IMR-90 (cell line): ENCODE data around the gene SLC23A2. TPM values are rescaled to one million over a fixed set of nuclear protein-coding genes. Genes with fewer than 3 reads are reported as not detected.
A peak's percentile ranks its signal among the peaks of the same experiment; 100 is the strongest.

Experiments used
- ATAC-seq: fragments of 200-7000 bp; cut with Tn5 transposase; 2 replicates; pipeline ENCODE4 v1.9.1; 2020; ENCODE audit warnings: low read depth, mild to moderate bottlenecking, moderate library complexity
- BruUV-seq: library from RNA; stranded (reverse); fragments of 400-500 nt; replicated peaks from 2 replicates; lab custom pipeline; 2021; lab: Mats Ljungman, UMichigan
- CTCF ChIA-PET: fragments of 300-600 bp; formaldehyde crosslinking; extraction: SDS; loops from one replicate; lab custom pipeline; 2021; ENCODE audit warnings: antibody characterized with exemption; lab: Yijun Ruan, JAX
- POLR2A ChIA-PET: fragments of 300-600 bp; sonication (Branson Sonifier 250); formaldehyde crosslinking; loops from one replicate; lab custom pipeline; 2022; ENCODE audit warnings: antibody characterized with exemption; ENCODE audit not compliant: unreplicated experiment; lab: Charles Lee
- DNase-seq: peaks from one replicate; pipeline ENCODE4 v3.0.0; 2013
- H2AFZ ChIP-seq: replicated peaks from 2 replicates; pipeline ENCODE3; 2013; ENCODE audit warnings: low read length, mild to moderate bottlenecking; ENCODE audit not compliant: poor library complexity
- H2AK5ac ChIP-seq: 2 replicates; pipeline ENCODE4 v1.6.1; 2013; ENCODE audit warnings: low read depth, low read length, inconsistent platforms
- H2AK9ac ChIP-seq: replicated peaks from 2 replicates; pipeline ENCODE3; 2013; ENCODE audit warnings: mild to moderate bottlenecking, low read depth, low read length, moderate library complexity; ENCODE audit not compliant: poor library complexity
- H2BK120ac ChIP-seq: 2 replicates; pipeline ENCODE4 v1.6.1; 2013; ENCODE audit warnings: low read depth, low read length, inconsistent platforms
- H2BK15ac ChIP-seq: 3 replicates; pipeline ENCODE4 v1.6.1; 2013; ENCODE audit warnings: low read depth, low read length, inconsistent platforms
- H2BK20ac ChIP-seq: 2 replicates; pipeline ENCODE4 v1.6.1; 2013; ENCODE audit warnings: low read depth, mild to moderate bottlenecking, inconsistent platforms, low read length, moderate library complexity
- H2BK5ac ChIP-seq: 2 replicates; pipeline ENCODE4 v1.6.1; 2013; ENCODE audit warnings: mild to moderate bottlenecking, low read depth, low read length, inconsistent platforms; ENCODE audit not compliant: poor library complexity, severe bottlenecking
- H3K14ac ChIP-seq: replicated peaks from 2 replicates; pipeline ENCODE4 v1.6.1; 2013; ENCODE audit warnings: low read depth, low read length, inconsistent platforms
- H3K18ac ChIP-seq: 2 replicates; pipeline ENCODE4 v1.6.1; 2013; ENCODE audit warnings: low read depth, low read length, control low read depth
- H3K23ac ChIP-seq: 2 replicates; pipeline ENCODE4 v1.6.1; 2013; ENCODE audit warnings: low read depth, low read length, inconsistent platforms
- H3K27ac ChIP-seq: 2 replicates; pipeline ENCODE4 v1.5.1; 2013; ENCODE audit warnings: mild to moderate bottlenecking, control low read depth, low read length; ENCODE audit not compliant: insufficient read depth
- H3K27me3 ChIP-seq: 2 replicates; pipeline ENCODE4 v1.6.1; 2013; ENCODE audit warnings: low read length; ENCODE audit not compliant: control insufficient read depth, insufficient read depth
- H3K36me3 ChIP-seq: 2 replicates; pipeline ENCODE4 v1.6.1; 2013; ENCODE audit warnings: low read length, mixed read lengths; ENCODE audit not compliant: control insufficient read depth, insufficient read depth
- H3K4ac ChIP-seq: 2 replicates; pipeline ENCODE4 v1.6.1; 2013; ENCODE audit warnings: low read depth, low read length, inconsistent platforms
- H3K4me1 ChIP-seq: 2 replicates; pipeline ENCODE4 v1.6.1; 2013; ENCODE audit warnings: low read length, mixed read lengths; ENCODE audit not compliant: control insufficient read depth, insufficient read depth
- H3K4me2 ChIP-seq: 2 replicates; pipeline ENCODE4 v1.6.1; 2013; ENCODE audit warnings: low read depth, mild to moderate bottlenecking, control low read depth, low read length, moderate library complexity
- H3K4me3 ChIP-seq: 2 replicates; pipeline ENCODE4 v1.5.1; 2013; ENCODE audit warnings: low read depth, mild to moderate bottlenecking, control low read depth, low read length, moderate library complexity; ENCODE audit not compliant: insufficient read depth
- H3K56ac ChIP-seq: 2 replicates; pipeline ENCODE4 v1.6.1; 2013; ENCODE audit warnings: low read length, inconsistent platforms; ENCODE audit not compliant: insufficient read depth; ENCODE audit errors: extremely low read depth
- H3K79me1 ChIP-seq, 2 experiments: 2 replicates each; pipeline ENCODE4 v1.6.1; 2013; ENCODE audit warnings: low read length in 2 of 2, inconsistent platforms in 1 of 2, low read depth in 1 of 2
- H3K9ac ChIP-seq: 2 replicates; pipeline ENCODE4 v1.6.1; 2013; ENCODE audit warnings: low read depth, low read length, control low read depth
- H3K9me1 ChIP-seq: 2 replicates; pipeline ENCODE4 v1.6.1; 2013; ENCODE audit warnings: low read length, inconsistent platforms; ENCODE audit not compliant: insufficient read depth
- H3K9me3 ChIP-seq: 2 replicates; pipeline ENCODE4 v1.6.1; 2013; ENCODE audit warnings: low read length; ENCODE audit not compliant: control insufficient read depth, insufficient read depth
- H4K20me1 ChIP-seq: 2 replicates; pipeline ENCODE4 v1.6.1; 2013; ENCODE audit warnings: low read length, inconsistent platforms; ENCODE audit not compliant: insufficient read depth
- H4K5ac ChIP-seq: 2 replicates; pipeline ENCODE4 v1.6.1; 2013; ENCODE audit warnings: mild to moderate bottlenecking, low read depth, low read length, control low read depth
- H4K8ac ChIP-seq, 2 experiments: 2 replicates each; pipeline ENCODE4 v1.6.1; 2013; ENCODE audit warnings: low read depth in 2 of 2, low read length in 2 of 2, control low read depth in 1 of 2, inconsistent platforms in 1 of 2
- H4K91ac ChIP-seq: 2 replicates; pipeline ENCODE4 v1.6.1; 2013; ENCODE audit warnings: low read depth, low read length, inconsistent platforms; ENCODE audit not compliant: insufficient read depth
- BHLHE40 ChIP-seq: fragments of 150-350 bp; IDR thresholded peaks from 2 replicates; pipeline ENCODE4 v1.6.1; 2016; ENCODE audit warnings: mild to moderate bottlenecking, low read depth, low read length
- CHD1 ChIP-seq: IDR thresholded peaks from 2 replicates; pipeline ENCODE4 v1.6.1; 2012; ENCODE audit warnings: low read depth, low read length, improper control_type of control experiment
- CTCF ChIP-seq: conservative IDR thresholded peaks from 2 replicates; pipeline ENCODE4 v1.5.1; 2012; ENCODE audit warnings: mild to moderate bottlenecking, low read depth, low read length, improper control_type of control experiment
- ELK1 ChIP-seq: fragments of 150-350 bp; IDR thresholded peaks from 2 replicates; pipeline ENCODE4 v1.6.1; 2016; ENCODE audit warnings: low read depth, mild to moderate bottlenecking, low read length, moderate library complexity, borderline replicate concordance
- FOS ChIP-seq: fragments of 150-350 bp; IDR thresholded peaks from 2 replicates; pipeline ENCODE4 v1.6.1; 2016; ENCODE audit warnings: low read depth, low read length
- MAZ ChIP-seq: IDR thresholded peaks from 2 replicates; pipeline ENCODE4 v1.6.1; 2012; ENCODE audit warnings: low read depth, mild to moderate bottlenecking, low read length, improper control_type of control experiment, moderate library complexity, borderline replicate concordance
- MXI1 ChIP-seq: IDR thresholded peaks from 2 replicates; pipeline ENCODE4 v1.6.1; 2012; ENCODE audit warnings: low read depth, mild to moderate bottlenecking, low read length, moderate library complexity, borderline replicate concordance
- RFX5 ChIP-seq: IDR thresholded peaks from 2 replicates; pipeline ENCODE4 v1.8.0; 2012; ENCODE audit warnings: low read depth, mild to moderate bottlenecking, low read length, moderate library complexity
- USF2 ChIP-seq: fragments of 150-350 bp; IDR thresholded peaks from 2 replicates; pipeline ENCODE4 v1.6.1; 2017; ENCODE audit warnings: mild to moderate bottlenecking, antibody characterized with exemption, low read length, low read depth
- WGBS, 2 experiments: methylation state at CpG; one replicate each; pipeline versions ENCODE4 v1.1.5 to v1.1.7; 2013; ENCODE audit warnings: missing lambda C conversion rate in 2 of 2; ENCODE audit not compliant: insufficient read length in 1 of 2; ENCODE audit errors: extremely low coverage in 2 of 2; 5-methylcytosine and 5-hydroxymethylcytosine counted together
- dilution Hi-C: fragments of 300-500 bp; cut with HindIII; formaldehyde crosslinking; loops from one replicate; pipeline ENCODE4 v1.14.3; 2018; ENCODE audit warnings: low sequenced_read_pairs; ENCODE audit not compliant: unreplicated experiment
- in situ Hi-C: fragments of 300-500 bp; cut with MboI; formaldehyde crosslinking; loops from 3 replicates; pipeline ENCODE4 v1.14.3; 2019; ENCODE audit warnings: low sequenced_read_pairs, inconsistent platforms, mixed read lengths
- intact Hi-C: fragments of 100-400 bp; cut with micrococcal nuclease; formaldehyde crosslinking; loops from 2 replicates; pipeline ENCODE4 v1.10.0; 2022
- polyA plus RNA-seq, 3 experiments: library from polyadenylated mRNA; depleted of rRNA; stranded (reverse); fragments of >200 nt; gene quantifications; 2 replicates each; pipeline ENCODE4 v1.2.3, GENCODE V29; 2012; ENCODE audit warnings: low replicate concordance in 1 of 3
- total RNA-seq: library from RNA; depleted of rRNA; stranded (reverse); fragments of >200 nt; gene quantifications from 2 replicates; pipeline ENCODE4 v1.2.3, GENCODE V29; 2012

SLC23A2 gene
- total and polyA plus RNA-seq, 2 of the 4 experiments (the other 2 are of a cell fraction): 10.2 to 14.4 TPM

- H2AK5ac ChIP-seq: peak overlapping the region; percentile 16; the same call in 1 of the 2 replicates
- H3K27me3 ChIP-seq: no peaks in the 10 kb centered on the region
- peaks cover 6% of the 10 kb centered on the region for H3K9me1 ChIP-seq
- peaks cover 7% of the 10 kb centered on the region; the same call in 1 of the 2 replicates for H3K36me3 ChIP-seq
- no peak overlapping the region for H2AK9ac ChIP-seq
- no peak overlapping the region for H3K18ac ChIP-seq
- ChIA-PET CTCF (interaction anchor here (0.5 kb wide), 1 partner anchor 226 kb away, joined by 3 read pairs; no protein-coding TSS in a partner anchor), POLR2A (no interaction called here)
- H2BK120ac ChIP-seq: no peak overlapping the region
- WGBS, 2 experiments: 97% methylated on average over 5 of the region's 22 CpGs; no CpG with 5 or more reads in 1 of the 2 experiments
- H4K20me1 ChIP-seq: no peaks in the 10 kb centered on the region
- H4K91ac ChIP-seq: no peak overlapping the region
- no peak overlapping the region for H3K9ac ChIP-seq
- in situ Hi-C loops: no loop called here
- no peak overlapping the region for H4K5ac ChIP-seq
- no peak overlapping the region for H3K27ac ChIP-seq
- no peaks in the 10 kb centered on the region for H3K9me3 ChIP-seq
- no TSS peak for BruUV-seq
- 0 out of 2 replicates have a peak overlapping the region, but pooled peaks have one; percentile 48 for H3K14ac ChIP-seq
- no peak overlapping the region for H2BK20ac ChIP-seq
- no peak overlapping the region for H2BK15ac ChIP-seq
- TF ChIP-seq MXI1 (no peak), FOS (no peak), CHD1 (no peak), BHLHE40 (no peak), USF2 (no peak), ELK1 (no peak), CTCF (no peak), RFX5 (no peak), MAZ (no peak)
- H3K4me1 ChIP-seq: peaks cover 6% of the 10 kb centered on the region; the same call in 1 of the 2 replicates
- dilution Hi-C loops: no loop called here
- no peak overlapping the region for H2BK5ac ChIP-seq
- no peak overlapping the region for H3K23ac ChIP-seq
- intact Hi-C loops: no loop called here
- no peak overlapping the region for H3K56ac ChIP-seq
- H4K8ac ChIP-seq: 0 out of 4 replicates have a peak overlapping the region, but pooled peaks of 1 of the 2 experiments have one; percentile 51
- ATAC-seq (no peak), DNase-seq (no peak)
- peaks cover 0 to 11% of the 10 kb centered on the region in 2 experiments; a peak in 1 of 4 replicates for H3K79me1 ChIP-seq
- H3K4me3 ChIP-seq: no peak overlapping the region
- peak overlapping the region; percentile 0; the same call in 1 of the 2 replicates for H3K4ac ChIP-seq
- H3K4me2 ChIP-seq: no peak overlapping the region
- H2AFZ ChIP-seq: no peak overlapping the region
These were observed 188.0 kb downstream of the SLC23A2 start for GRCh38 chr20:4813076-4813862.
